ENCODE measurements around the gene STXBP3.

GRCh38 chr1:108792420-108792819 lies 45.9 kb downstream of the STXBP3 start:
- no peak for TF ChIP-seq EP300 (conservative IDR thresholded peaks at IDR 0.05; ENCODE audit: poor library complexity, severe bottlenecking)
- TF ChIP-seq CTCF (IDR thresholded peaks at IDR 0.05; ENCODE audit: poor library complexity, severe bottlenecking), result no peak

All from neural cell (in vitro differentiated cells).